ENCODE results near the gene PELI3.
"Not testable (repeated sequence)": the region's sequence is repeated elsewhere in the genome, so short reads cannot be mapped to it uniquely, and the experiment has no call there.

PELI3 gene

GRCh38 chr11:66466225-66467033 lies at the start of gene PELI3:
PELI3 (plus strand) TSS chr11:66466905; CDS start chr11:66468129, 1,224 bp downstream.
- peak; percentile 92 to 95 for DNase-seq

GRCh38 chr11:66417000-66417399 lies 49.7 kb upstream of the PELI3 start:
- DNase-seq: peak; percentile 48 to 58

GRCh38 chr11:66418168-66418985 lies 48.3 kb upstream of the PELI3 start:
- peak; percentile 76 to 79 for DNase-seq

GRCh38 chr11:66418986-66419308 lies 47.8 kb upstream of the PELI3 start:
- no peak for DNase-seq

GRCh38 chr11:66419825-66420224 lies 46.9 kb upstream of the PELI3 start:
- no peak for DNase-seq

- DNase-seq: no peak
Observed at GRCh38 chr11:66420671-66421476, 45.8 kb upstream of the PELI3 start, which contains the start of gene NPAS4. NPAS4 (plus strand) TSS chr11:66421035; CDS start chr11:66421180, 145 bp downstream.

- peak; percentile 87 to 89 for DNase-seq
Observed at GRCh38 chr11:66421492-66422205, 45.1 kb upstream of the PELI3 start.

- DNase-seq: no peak
Observed at GRCh38 chr11:66426314-66426713, 40.4 kb upstream of the PELI3 start.

GRCh38 chr11:66428933-66429332 lies 37.8 kb upstream of the PELI3 start:
- DNase-seq: no peak

- DNase-seq: peak; percentile 84 to 86
Observed at GRCh38 chr11:66429983-66430602, 36.6 kb upstream of the PELI3 start.

GRCh38 chr11:66431287-66431686 lies 35.4 kb upstream of the PELI3 start:
- DNase-seq: not testable (repeated sequence)

- not testable (repeated sequence) for DNase-seq
Observed at GRCh38 chr11:66431871-66432329, 34.8 kb upstream of the PELI3 start.

- DNase-seq: no peak
Observed at GRCh38 chr11:66432597-66432996, 34.1 kb upstream of the PELI3 start.

- no peak for DNase-seq
Observed at GRCh38 chr11:66437979-66438503, 28.7 kb upstream of the PELI3 start.

GRCh38 chr11:66438504-66439466 lies 27.9 kb upstream of the PELI3 start, which contains the start of gene MRPL11:
MRPL11 (minus strand) TSS chr11:66438848; CDS start chr11:66438754, 94 bp downstream.
- DNase-seq: peak; percentile 91 to 92

GRCh38 chr11:66440101-66440939 lies 26.4 kb upstream of the PELI3 start:
- not testable (repeated sequence) for DNase-seq

GRCh38 chr11:66440940-66441282 lies 25.8 kb upstream of the PELI3 start:
- not testable (repeated sequence) for DNase-seq

GRCh38 chr11:66443602-66444001 lies 23.1 kb upstream of the PELI3 start:
- DNase-seq: no peak

- DNase-seq: no peak
Observed at GRCh38 chr11:66447012-66447411, 19.7 kb upstream of the PELI3 start.
